Activated naive CD8-positive, alpha-beta T cell (primary cell): ENCODE data around the gene HOXD8.

ENCODE experiments used
- H3K27ac Mint-ChIP-seq: one replicate; pipeline ENCODE4 v1.8.0; 2021; ENCODE audit warnings: mixed read lengths
- H3K27me3 Mint-ChIP-seq: one replicate; pipeline ENCODE4 v1.8.0; 2021; ENCODE audit warnings: mixed read lengths
- H3K36me3 Mint-ChIP-seq: one replicate; pipeline ENCODE4 v1.8.0; 2021; ENCODE audit warnings: mixed read lengths
- H3K4me1 Mint-ChIP-seq: one replicate; pipeline ENCODE4 v1.8.0; 2021; ENCODE audit warnings: low read depth, mixed read lengths
- H3K4me3 Mint-ChIP-seq: one replicate; pipeline ENCODE4 v1.8.0; 2021; ENCODE audit warnings: mild to moderate bottlenecking, mixed read lengths
- H3K9me3 Mint-ChIP-seq: one replicate; pipeline ENCODE4 v1.8.0; 2021; ENCODE audit warnings: low read depth, mixed read lengths

HOXD8 gene

DNA sequence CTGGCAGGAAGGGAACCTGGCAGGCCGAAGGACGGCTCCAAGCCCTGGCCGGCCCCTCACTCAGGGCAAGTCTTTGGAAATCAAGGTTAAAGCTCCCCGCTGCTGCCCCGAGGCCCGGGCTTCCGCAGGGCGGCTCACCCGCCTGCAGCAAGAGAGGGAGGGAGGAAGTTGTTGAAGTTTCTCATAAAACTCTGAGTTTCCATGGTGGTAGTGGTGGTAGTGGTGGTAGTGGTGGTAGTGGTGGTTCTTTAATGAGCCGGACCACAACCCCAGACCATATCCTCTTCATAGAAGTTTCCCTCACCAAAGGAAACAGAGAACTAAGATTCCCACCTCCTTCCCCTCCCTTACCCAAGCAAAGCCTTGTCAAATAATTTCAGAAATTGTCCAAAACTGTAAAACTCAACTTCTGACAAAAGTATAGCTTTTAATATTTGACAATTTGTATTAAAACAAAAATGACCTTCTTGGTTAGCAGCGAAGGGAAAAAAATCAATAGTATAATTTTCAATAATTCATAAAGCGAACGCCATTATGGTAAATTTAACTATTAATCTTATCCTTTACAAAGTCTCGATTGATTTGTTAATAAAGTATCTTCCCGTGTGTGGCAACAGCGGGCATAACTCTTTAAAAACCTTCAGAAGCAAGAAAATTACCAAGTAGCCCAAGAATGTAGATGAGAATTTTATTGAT lies 14.4 kb upstream of the HOXD8 start:
- peaks cover 3% of the 10 kb centered on the region for H3K9me3 Mint-ChIP-seq
- H3K4me1 Mint-ChIP-seq: peaks cover 5% of the 10 kb centered on the region
- no peak overlapping the region for H3K27ac Mint-ChIP-seq
- peaks cover 7% of the 10 kb centered on the region for H3K36me3 Mint-ChIP-seq
- peaks cover 61% of the 10 kb centered on the region for H3K27me3 Mint-ChIP-seq
- no peak overlapping the region for H3K4me3 Mint-ChIP-seq

DNA sequence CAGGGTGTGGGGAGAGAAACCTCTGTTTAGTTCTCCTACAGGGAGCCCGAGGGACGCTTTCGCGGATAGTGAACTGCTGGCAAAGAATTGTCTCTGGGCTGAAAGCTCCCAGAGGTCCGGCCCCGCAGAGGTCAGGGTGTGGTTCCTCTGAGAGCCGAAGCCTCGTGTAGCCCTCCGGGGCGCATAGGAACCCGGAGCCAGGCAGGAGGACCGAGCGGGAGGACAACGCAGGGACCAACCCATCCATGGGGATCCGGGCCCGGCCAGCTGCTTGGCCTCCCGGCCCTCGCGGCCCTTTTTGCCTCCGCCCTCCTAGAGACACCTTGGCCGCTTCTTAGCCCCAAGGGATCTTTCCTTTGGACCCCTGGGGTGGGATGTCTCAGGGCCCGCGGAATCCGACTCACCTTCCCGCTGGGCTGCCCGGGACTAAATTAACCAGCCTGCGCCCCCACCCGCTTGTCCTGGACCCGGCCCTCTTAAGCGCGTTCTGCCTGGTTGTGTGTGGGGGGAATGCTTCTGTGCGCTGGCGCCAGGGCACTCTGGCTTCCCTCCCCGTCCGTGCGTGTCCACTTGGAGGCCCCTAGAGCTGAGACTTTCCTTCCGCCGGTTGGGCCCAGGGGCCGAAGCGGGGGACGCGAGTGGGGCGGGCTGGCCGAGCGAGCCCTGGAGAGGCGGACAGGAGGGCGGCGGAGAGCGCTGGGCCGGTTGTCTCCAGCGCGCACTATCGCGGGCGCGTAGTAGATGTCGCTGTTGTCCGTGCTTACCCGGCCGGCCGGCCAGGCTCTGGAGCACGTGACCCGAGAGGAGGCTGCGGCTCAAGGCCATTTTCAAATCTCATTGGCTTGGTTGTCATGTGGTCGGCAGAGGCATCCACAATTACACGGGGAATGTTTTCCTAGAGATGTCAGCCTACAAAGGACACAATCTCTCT lies 13.4 kb upstream of the HOXD8 start, which contains the start of gene HOXD10:
Gene HOXD10 (plus strand): TSS at position 896 of the 931 bp plus-strand sequence. CDS start 56 bp downstream, outside the sequence.
- Mint-ChIP-seq H3K27ac (peak within 1 kb of the TSS; percentile 66), H3K27me3 (peaks cover 62% of the 10 kb centered on the region), H3K9me3 (peaks cover 3% of the 10 kb centered on the region), H3K36me3 (peaks cover 6% of the 10 kb centered on the region), H3K4me1 (peaks cover 4% of the 10 kb centered on the region), H3K4me3 (no peak within 1 kb of the TSS)

DNA sequence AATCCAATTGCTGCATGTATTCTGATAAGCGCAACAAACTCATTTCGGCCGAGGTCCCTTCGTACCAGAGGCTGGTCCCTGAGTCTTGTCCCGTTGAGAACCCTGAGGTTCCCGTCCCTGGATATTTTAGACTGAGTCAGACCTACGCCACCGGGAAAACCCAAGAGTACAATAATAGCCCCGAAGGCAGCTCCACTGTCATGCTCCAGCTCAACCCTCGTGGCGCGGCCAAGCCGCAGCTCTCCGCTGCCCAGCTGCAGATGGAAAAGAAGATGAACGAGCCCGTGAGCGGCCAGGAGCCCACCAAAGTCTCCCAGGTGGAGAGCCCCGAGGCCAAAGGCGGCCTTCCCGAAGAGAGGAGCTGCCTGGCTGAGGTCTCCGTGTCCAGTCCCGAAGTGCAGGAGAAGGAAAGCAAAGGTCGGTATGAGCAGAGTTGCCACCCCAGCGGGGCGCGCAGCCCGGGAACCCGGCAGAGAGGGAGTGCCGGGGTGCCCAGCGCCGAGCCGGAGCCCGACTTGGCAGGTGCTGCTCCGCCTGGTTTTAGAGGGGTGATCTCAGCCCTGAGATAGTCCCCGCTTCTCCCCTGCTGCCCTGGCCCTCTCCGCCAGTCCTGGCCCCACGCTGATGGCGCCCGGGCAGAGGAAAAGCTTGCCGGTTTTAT lies 12.2 kb upstream of the HOXD8 start:
- Mint-ChIP-seq H3K4me3 (no peak overlapping the region), H3K36me3 (peaks cover 5% of the 10 kb centered on the region), H3K27me3 (peaks cover 59% of the 10 kb centered on the region), H3K9me3 (peaks cover 3% of the 10 kb centered on the region), H3K4me1 (peaks cover 3% of the 10 kb centered on the region), H3K27ac (no peak overlapping the region)

DNA sequence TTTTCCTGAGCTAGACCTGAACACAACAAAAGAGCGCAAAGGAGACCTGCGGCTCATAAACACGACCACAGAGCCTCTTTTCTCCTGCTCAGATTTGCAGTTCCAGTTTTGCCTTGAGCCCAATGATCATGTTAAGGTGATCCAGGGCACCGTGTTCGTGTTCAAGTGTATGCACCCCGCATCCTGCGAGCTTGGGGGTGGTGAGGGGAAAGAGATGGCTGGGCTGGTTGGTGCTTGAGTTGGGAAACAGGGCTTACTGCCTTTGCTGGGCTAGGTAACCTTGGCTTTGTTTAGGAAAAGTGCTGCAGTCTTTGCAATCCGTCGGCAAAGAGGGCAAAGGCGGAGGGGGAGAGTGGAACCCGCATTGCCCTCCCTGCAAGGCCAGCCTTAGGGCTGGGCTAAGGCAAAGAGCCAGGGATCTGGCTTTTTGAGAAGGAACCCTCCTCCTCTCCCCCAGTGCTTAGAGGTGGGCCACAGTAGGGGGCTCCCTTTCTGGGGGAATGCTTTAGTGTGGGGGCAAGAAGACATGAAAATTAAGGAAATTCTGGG lies 11.6 kb upstream of the HOXD8 start:
- Mint-ChIP-seq H3K9me3 (peaks cover 3% of the 10 kb centered on the region), H3K4me3 (no peak overlapping the region), H3K27me3 (peaks cover 54% of the 10 kb centered on the region), H3K4me1 (peaks cover 5% of the 10 kb centered on the region), H3K36me3 (peaks cover 5% of the 10 kb centered on the region), H3K27ac (no peak overlapping the region)

DNA sequence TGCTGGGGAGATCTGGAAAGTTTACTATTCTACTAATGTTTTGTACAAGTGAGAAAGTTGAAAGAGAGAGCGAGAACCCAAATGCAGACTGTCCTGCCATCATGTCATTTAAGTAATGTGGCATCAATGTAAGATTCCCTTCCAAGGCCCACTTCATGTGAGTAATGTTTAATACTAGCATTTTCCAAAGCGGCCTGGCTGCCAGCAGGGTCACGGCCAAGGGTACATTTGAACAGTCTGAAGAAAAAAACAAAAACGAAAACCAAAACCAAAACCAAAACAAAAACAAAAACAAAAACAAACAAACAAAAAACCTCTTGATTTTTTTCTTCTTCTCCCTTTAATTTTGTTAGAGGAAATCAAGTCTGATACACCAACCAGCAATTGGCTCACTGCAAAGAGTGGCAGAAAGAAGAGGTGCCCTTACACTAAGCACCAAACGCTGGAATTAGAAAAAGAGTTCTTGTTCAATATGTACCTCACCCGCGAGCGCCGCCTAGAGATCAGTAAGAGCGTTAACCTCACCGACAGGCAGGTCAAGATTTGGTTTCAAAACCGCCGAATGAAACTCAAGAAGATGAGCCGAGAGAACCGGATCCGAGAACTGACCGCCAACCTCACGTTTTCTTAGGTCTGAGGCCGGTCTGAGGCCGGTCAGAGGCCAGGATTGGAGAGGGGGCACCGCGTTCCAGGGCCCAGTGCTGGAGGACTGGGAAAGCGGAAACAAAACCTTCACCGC lies 10.7 kb upstream of the HOXD8 start:
- no peak overlapping the region for H3K4me3 Mint-ChIP-seq
- H3K36me3 Mint-ChIP-seq: peaks cover 5% of the 10 kb centered on the region
- H3K27ac Mint-ChIP-seq: no peak overlapping the region
- peaks cover 3% of the 10 kb centered on the region for H3K9me3 Mint-ChIP-seq
- H3K27me3 Mint-ChIP-seq: peaks cover 51% of the 10 kb centered on the region
- H3K4me1 Mint-ChIP-seq: peaks cover 7% of the 10 kb centered on the region

DNA sequence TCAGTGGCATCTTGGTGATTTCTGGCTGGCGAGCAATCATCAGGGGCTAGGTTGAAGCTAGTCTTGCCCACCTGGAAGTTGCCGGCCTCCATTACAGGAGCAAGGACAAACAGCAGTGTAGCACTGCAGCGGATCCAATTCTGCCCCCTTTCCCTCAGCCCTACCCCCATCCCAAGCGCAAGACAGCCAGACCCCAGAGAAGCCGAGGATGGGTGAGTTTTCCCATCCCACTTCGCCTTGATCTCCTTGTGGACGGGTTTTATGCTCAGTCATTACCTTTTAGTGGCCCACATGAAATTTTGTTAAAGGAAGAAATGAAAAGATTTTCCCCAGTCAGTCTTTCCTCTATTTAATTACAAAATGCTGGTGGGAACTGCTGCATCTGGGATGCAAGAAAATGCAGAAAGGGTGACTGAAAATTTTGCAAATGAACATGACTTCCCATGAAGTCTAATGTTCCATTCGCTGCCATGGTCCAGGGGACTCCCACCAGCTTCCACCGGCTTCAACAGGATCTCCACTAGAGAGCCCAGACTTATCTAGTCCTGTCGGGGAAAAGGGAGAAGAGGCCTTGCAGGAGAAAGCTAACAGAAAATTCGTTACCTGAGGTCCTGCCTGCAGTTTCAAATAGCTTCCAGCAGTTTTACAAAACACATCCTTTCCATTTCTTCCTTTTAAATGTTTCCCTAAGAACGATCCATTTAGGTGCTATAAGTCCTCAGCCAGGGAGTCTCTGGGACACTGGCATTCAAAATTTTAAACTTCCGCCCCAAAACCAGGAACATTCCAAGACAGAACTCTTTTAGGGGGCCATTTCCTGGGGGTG lies 8.9 kb upstream of the HOXD8 start:
- Mint-ChIP-seq H3K9me3 (peaks cover 3% of the 10 kb centered on the region), H3K27me3 (peaks cover 53% of the 10 kb centered on the region), H3K4me1 (peaks cover 11% of the 10 kb centered on the region), H3K36me3 (peaks cover 5% of the 10 kb centered on the region), H3K4me3 (peak overlapping the region; percentile 17), H3K27ac (no peak overlapping the region)

DNA sequence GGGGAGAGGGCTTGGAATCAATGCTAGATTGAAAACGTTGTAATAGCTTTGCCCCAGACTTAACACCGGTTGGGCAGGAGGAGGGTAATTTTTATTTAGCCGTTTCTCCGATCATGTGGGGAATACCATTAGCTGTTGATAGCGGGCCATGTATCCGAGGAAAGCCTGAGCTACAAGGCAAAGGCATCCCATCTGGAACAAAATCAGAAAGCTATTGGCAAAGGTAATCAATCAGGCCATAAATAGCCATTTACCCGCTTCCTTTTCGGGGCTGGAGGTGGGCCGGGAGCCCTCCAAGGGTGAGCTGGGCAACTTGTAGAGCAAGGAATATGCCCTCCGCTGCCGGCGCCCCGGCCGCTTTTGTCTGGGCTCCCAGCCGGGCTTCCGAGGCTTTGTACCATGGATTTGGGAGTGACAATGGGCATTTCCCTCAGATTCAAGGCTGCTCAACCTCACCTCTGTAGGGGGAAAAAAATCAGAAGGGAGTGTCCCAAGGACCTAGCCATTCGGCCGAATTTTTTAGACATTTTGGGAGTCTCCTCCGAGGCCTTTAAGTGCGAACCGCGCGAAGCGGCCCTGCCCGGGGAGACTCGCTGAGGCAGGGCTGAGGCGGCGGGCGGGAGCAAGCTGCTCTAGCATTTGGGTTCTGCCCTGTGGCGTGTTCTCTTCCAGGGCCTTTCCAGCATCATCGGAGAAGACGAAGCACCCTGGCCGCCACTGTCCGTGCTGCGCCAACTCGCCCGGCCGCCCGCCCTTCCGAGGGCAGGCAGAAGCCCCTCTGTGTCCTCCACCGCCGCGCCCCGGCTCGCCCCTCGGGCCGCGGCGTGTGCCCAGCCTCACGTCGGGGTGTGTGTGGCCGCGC lies 8.1 kb upstream of the HOXD8 start:
- Mint-ChIP-seq H3K9me3 (peaks cover 3% of the 10 kb centered on the region), H3K27ac (no peak overlapping the region), H3K4me1 (peaks cover 11% of the 10 kb centered on the region), H3K27me3 (peaks cover 57% of the 10 kb centered on the region), H3K4me3 (peak overlapping the region; percentile 17), H3K36me3 (peaks cover 5% of the 10 kb centered on the region)

DNA sequence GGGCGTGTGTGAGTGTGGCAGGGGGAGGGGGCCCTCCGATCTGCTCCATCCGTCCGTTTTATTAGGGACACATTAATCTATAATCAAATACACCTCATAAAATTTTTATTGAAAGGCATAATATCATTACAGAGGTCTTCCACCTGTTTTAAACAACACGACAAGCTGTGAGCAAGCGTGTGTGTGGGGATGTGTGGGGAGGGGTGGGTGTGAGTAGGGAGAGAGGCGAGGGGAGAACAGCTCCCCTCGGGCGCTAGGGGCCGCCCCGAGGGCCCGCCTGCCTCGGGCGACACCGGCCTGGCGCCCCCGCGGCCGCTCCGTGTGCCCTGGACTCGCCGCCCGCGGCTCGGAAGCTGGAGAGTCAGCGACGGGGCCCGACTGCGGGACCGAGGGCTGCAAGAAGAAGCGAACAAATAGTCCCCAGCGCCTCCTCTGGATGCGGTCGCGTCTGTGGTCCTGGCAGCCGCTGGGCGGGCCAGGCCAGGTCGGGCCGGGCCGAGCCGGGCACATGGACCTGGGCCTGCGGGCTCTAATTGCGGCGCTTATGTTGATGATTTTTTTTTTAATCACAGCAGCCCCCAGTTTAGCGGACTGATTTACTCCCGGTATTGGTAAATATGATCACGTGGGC lies 7.3 kb upstream of the HOXD8 start:
- H3K27me3 Mint-ChIP-seq: peaks cover 56% of the 10 kb centered on the region
- H3K36me3 Mint-ChIP-seq: peaks cover 2% of the 10 kb centered on the region
- H3K4me3 Mint-ChIP-seq: peak overlapping the region; percentile 76
- peaks cover 3% of the 10 kb centered on the region for H3K9me3 Mint-ChIP-seq
- no peak overlapping the region for H3K27ac Mint-ChIP-seq
- H3K4me1 Mint-ChIP-seq: peaks cover 11% of the 10 kb centered on the region

DNA sequence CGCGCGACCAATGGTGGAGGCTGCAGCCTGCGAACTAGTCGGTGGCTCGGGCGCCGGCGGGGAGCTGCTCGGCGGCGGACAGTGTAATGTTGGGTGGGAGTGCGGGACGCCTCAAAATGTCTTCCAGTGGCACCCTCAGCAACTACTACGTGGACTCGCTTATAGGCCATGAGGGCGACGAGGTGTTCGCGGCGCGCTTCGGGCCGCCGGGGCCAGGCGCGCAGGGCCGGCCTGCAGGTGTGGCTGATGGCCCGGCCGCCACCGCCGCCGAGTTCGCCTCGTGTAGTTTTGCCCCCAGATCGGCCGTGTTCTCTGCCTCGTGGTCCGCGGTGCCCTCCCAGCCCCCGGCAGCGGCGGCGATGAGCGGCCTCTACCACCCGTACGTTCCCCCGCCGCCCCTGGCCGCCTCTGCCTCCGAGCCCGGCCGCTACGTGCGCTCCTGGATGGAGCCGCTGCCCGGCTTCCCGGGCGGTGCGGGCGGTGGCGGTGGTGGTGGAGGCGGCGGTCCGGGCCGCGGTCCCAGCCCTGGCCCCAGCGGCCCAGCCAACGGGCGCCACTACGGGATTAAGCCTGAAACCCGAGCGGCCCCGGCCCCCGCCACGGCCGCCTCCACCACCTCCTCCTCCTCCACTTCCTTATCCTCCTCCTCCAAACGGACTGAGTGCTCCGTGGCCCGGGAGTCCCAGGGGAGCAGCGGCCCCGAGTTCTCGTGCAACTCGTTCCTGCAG lies 6.7 kb upstream of the HOXD8 start, which contains the start of gene HOXD9:
Gene HOXD9 (plus strand): TSS at position 37 of the 728 bp plus-strand sequence. CDS start 50 bp downstream, at position 87.
- H3K27ac Mint-ChIP-seq: no peak within 1 kb of the TSS
- H3K9me3 Mint-ChIP-seq: peaks cover 3% of the 10 kb centered on the region
- H3K4me3 Mint-ChIP-seq: peak within 1 kb of the TSS; percentile 76
- peaks cover 11% of the 10 kb centered on the region for H3K4me1 Mint-ChIP-seq
- peaks cover 2% of the 10 kb centered on the region for H3K36me3 Mint-ChIP-seq
- H3K27me3 Mint-ChIP-seq: peaks cover 54% of the 10 kb centered on the region

DNA sequence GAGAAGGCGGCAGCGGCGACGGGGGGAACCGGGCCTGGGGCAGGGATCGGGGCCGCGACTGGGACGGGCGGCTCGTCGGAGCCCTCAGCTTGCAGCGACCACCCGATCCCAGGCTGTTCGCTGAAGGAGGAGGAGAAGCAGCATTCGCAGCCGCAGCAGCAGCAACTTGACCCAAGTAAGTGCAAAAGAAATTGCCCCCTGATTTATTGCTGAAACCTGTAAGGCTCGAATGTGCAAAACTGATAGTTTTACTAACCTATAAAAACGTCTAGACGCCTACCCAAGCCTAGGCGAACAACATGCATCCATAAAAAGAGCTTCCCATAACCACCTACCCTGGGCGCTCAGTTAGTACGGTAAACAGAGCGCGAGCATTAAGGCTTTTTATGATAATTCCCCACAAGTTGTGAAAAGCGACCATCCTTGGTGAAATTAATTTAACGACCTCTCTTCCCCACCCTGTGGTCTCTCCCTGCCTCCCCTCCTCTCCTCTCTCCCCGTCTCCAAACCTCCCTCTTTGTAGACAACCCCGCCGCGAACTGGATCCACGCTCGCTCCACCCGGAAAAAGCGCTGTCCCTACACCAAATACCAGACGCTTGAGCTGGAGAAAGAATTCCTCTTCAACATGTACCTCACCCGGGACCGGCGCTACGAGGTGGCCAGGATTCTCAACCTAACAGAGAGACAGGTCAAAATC lies 5.9 kb upstream of the HOXD8 start:
- H3K4me3 Mint-ChIP-seq: peak overlapping the region; percentile 63
- peaks cover 2% of the 10 kb centered on the region for H3K36me3 Mint-ChIP-seq

DNA sequence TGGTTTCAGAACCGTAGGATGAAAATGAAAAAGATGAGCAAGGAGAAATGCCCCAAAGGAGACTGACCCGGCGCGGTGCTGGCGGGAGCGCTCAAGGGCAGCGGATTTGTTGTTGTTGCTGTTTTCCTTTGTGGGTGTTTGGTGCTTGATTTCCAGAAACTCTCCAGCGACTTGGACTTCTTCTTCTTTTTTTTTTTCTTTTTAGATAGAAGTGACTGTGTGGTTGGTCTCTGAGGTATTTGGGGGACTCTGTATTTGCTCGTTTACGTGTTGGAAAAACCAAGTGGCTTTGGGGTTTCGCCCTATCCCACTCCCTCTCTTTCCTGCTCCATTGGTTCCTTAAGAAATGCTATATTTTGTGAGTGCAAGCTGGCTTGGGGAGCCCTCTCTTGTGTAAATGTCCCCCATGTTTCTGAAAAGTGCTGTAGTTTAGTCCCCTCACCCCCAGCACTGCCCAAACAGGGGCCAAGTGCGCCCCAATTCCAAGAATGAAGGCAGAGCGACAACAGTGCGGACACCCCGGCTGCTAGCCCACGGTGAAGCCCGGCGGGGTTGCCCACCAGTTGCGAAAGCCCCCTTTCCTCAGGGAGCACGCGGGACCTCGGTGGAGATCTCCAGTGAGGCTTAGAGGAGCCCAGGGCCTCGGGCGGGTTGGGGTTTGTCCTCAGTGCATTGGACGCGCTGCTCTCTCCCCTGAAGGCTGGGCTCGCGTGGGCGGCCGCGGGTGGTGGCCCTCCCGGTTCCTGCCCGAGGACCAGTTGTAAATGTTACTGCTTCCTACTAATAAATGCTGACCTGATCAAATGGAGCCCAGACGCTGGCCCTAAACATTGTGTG lies 5.2 kb upstream of the HOXD8 start:
- peaks cover 54% of the 10 kb centered on the region for H3K27me3 Mint-ChIP-seq
- H3K9me3 Mint-ChIP-seq: no peaks in the 10 kb centered on the region
- H3K27ac Mint-ChIP-seq: no peak overlapping the region
- H3K4me1 Mint-ChIP-seq: peaks cover 20% of the 10 kb centered on the region
- peak overlapping the region; percentile 63 for H3K4me3 Mint-ChIP-seq
- no peaks in the 10 kb centered on the region for H3K36me3 Mint-ChIP-seq

More for the DNA sequence above, 5.9 kb upstream of the HOXD8 start:
- Mint-ChIP-seq H3K27me3 (peaks cover 53% of the 10 kb centered on the region), H3K9me3 (peaks cover 3% of the 10 kb centered on the region), H3K27ac (no peak overlapping the region), H3K4me1 (peaks cover 17% of the 10 kb centered on the region)
